Endodermal cell (in vitro differentiated cells): Measurements from ENCODE around the gene SORCS1. TPM values are rescaled to one million over a fixed set of nuclear protein-coding genes. Genes with fewer than 3 reads are reported as not detected.

Source experiments
- DNase-seq: peaks from one replicate; pipeline ENCODE4 v3.0.0-alpha.2; 2017
- H3K27ac ChIP-seq: 2 replicates; pipeline ENCODE4 v1.5.1; 2013; ENCODE audit warnings: mild to moderate bottlenecking, low read depth, low read length, moderate library complexity
- H3K27me3 ChIP-seq: 2 replicates; pipeline ENCODE4 v1.6.1; 2013; ENCODE audit warnings: mild to moderate bottlenecking, low read length, moderate library complexity; ENCODE audit not compliant: insufficient read depth, control insufficient read depth, poor library complexity, severe bottlenecking
- H3K36me3 ChIP-seq: 2 replicates; pipeline ENCODE4 v1.7.0; 2013; ENCODE audit warnings: mild to moderate bottlenecking, low read length, moderate library complexity; ENCODE audit not compliant: control insufficient read depth, insufficient read depth
- H3K4me1 ChIP-seq: one replicate; pipeline ENCODE4 v1.7.0; 2013; ENCODE audit warnings: low read length; ENCODE audit not compliant: control insufficient read depth, insufficient read depth
- H3K4me3 ChIP-seq: 2 replicates; pipeline ENCODE4 v1.5.1; 2013; ENCODE audit warnings: mild to moderate bottlenecking, low read length, moderate library complexity
- H3K9ac ChIP-seq: 2 replicates; pipeline ENCODE4 v1.6.1; 2013; ENCODE audit warnings: mild to moderate bottlenecking, low read length, moderate library complexity; ENCODE audit not compliant: poor library complexity, severe bottlenecking; ENCODE audit errors: extremely low read depth
- H3K9me3 ChIP-seq: 2 replicates; pipeline ENCODE4 v1.6.1; 2013; ENCODE audit warnings: mild to moderate bottlenecking, low read length, moderate library complexity; ENCODE audit not compliant: control insufficient read depth
- H3K27ac Mint-ChIP-seq: 2 replicates; pipeline ENCODE4 v1.8.0; 2020; ENCODE audit warnings: mixed read lengths
- H3K27me3 Mint-ChIP-seq: 2 replicates; pipeline ENCODE4 v1.8.0; 2021; ENCODE audit warnings: mild to moderate bottlenecking, mixed read lengths; ENCODE audit not compliant: insufficient read depth
- H3K36me3 Mint-ChIP-seq: 2 replicates; pipeline ENCODE4 v1.8.0; 2020; ENCODE audit warnings: low read depth, mixed read lengths
- H3K4me1 Mint-ChIP-seq: 2 replicates; pipeline ENCODE4 v1.8.0; 2020; ENCODE audit warnings: mixed read lengths
- H3K4me3 Mint-ChIP-seq: 2 replicates; pipeline ENCODE4 v1.8.0; 2020; ENCODE audit warnings: mild to moderate bottlenecking, moderate library complexity, mixed read lengths
- H3K9me3 Mint-ChIP-seq: 2 replicates; pipeline ENCODE4 v1.8.0; 2020; ENCODE audit warnings: mild to moderate bottlenecking, mixed read lengths
- WGBS, 2 experiments: methylation state at CpG; one replicate each; pipeline versions ENCODE4 v1.1.5 to v1.1.7; 2013; ENCODE audit warnings: missing lambda C conversion rate in 2 of 2, mixed read lengths in 1 of 2; ENCODE audit not compliant: insufficient coverage in 1 of 2, insufficient read length in 1 of 2; 5-methylcytosine and 5-hydroxymethylcytosine counted together
- total RNA-seq, 2 donors: library from RNA; stranded (reverse); fragmentation: NEBNext Ultra II Directional in 1 of 2; extraction: Animal tissue kit (Norgen Biotek cat#: 25700) in 1 of 2; gene quantifications; 2 replicates in 1 of 2; 3 replicates in 1 of 2; pipeline ENCODE4 v1.2.1, GENCODE V29; 2021
- TF ChIP-seq, protein P1 (sequence below): fragments of 200-600 bp; sonication (generic); conservative IDR thresholded peaks from 2 replicates; pipeline ENCODE4 v1.5.0; 2021; ENCODE audit warnings: antibody characterized with exemption, mild to moderate bottlenecking

SORCS1 gene
- total RNA-seq, 2 donors from 2014 or later, result 57.4 to 79.6 TPM

DNA sequence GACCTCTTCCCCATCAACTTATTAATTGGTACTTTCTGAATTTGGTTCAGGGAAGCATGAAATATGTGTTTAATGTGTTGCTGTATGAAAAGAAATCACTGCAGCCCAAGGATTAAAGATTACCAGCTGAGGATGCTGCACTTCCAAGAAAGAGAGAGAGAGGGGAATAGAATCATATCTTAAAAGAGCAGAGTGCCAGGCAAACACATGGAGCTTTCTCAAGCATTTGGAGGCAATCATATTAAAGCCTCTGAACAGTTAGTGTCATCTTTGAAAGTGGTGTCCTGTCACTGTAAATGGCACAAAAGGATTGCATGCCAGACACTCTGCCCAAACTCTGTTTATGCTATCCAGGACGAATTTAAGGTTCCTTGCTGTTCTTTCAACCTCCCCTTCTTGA lies 386.7 kb downstream of the SORCS1 start:
- Mint-ChIP-seq H3K4me3 (no peak overlapping the region), H3K4me1 (peaks cover 17% of the 10 kb centered on the region), H3K36me3 (peaks cover 4% of the 10 kb centered on the region), H3K9me3 (no peaks in the 10 kb centered on the region), H3K27ac (no peak overlapping the region), H3K27me3 (peaks cover 2% of the 10 kb centered on the region)
- Histone ChIP-seq H3K27ac (no peak overlapping the region), H3K36me3 (peaks cover 15% of the 10 kb centered on the region), H3K9me3 (no peaks in the 10 kb centered on the region), H3K27me3 (no peaks in the 10 kb centered on the region), H3K4me1 (peaks cover 6% of the 10 kb centered on the region), H3K4me3 (no peak overlapping the region), H3K9ac (no peak overlapping the region)
- no peak for DNase-seq
- WGBS, 2 experiments, result 71 to 80% methylated on average over 1 of the region's 1 CpG
- TF ChIP-seq, protein P1, sequence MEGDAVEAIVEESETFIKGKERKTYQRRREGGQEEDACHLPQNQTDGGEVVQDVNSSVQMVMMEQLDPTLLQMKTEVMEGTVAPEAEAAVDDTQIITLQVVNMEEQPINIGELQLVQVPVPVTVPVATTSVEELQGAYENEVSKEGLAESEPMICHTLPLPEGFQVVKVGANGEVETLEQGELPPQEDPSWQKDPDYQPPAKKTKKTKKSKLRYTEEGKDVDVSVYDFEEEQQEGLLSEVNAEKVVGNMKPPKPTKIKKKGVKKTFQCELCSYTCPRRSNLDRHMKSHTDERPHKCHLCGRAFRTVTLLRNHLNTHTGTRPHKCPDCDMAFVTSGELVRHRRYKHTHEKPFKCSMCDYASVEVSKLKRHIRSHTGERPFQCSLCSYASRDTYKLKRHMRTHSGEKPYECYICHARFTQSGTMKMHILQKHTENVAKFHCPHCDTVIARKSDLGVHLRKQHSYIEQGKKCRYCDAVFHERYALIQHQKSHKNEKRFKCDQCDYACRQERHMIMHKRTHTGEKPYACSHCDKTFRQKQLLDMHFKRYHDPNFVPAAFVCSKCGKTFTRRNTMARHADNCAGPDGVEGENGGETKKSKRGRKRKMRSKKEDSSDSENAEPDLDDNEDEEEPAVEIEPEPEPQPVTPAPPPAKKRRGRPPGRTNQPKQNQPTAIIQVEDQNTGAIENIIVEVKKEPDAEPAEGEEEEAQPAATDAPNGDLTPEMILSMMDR, result no peak

DNA sequence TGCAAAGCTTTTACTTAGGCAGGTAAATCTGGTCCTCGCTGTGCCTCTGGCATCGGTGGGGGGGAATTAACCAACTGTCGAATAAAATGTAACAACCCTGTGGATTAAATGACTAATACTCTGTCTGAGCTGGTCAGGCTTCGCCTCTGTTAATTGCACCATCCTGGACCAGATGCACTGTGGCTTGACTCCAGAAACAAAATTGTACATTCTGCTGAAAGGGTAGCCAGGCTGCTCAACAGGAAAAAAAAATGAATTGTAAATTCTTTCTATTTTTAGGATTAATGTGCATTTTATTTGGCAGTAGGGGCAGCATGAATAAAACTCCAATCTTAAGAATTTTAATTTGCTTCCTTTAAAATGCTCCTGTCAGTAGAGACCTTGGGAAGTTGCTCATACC lies 389.4 kb downstream of the SORCS1 start:
- Histone ChIP-seq H3K9ac (no peak overlapping the region), H3K27me3 (no peaks in the 10 kb centered on the region), H3K27ac (no peak overlapping the region), H3K36me3 (peaks cover 15% of the 10 kb centered on the region), H3K4me3 (no peak overlapping the region), H3K4me1 (no peaks in the 10 kb centered on the region), H3K9me3 (no peaks in the 10 kb centered on the region)
- Mint-ChIP-seq H3K36me3 (peaks cover 4% of the 10 kb centered on the region), H3K27me3 (peaks cover 2% of the 10 kb centered on the region), H3K4me1 (no peaks in the 10 kb centered on the region), H3K9me3 (no peaks in the 10 kb centered on the region), H3K27ac (no peak overlapping the region), H3K4me3 (no peak overlapping the region)
- 88 to 92% methylated on average over 4 of the region's 4 CpGs for WGBS, 2 experiments
- TF ChIP-seq, protein P1, result no peak
- DNase-seq, result no peak

DNA sequence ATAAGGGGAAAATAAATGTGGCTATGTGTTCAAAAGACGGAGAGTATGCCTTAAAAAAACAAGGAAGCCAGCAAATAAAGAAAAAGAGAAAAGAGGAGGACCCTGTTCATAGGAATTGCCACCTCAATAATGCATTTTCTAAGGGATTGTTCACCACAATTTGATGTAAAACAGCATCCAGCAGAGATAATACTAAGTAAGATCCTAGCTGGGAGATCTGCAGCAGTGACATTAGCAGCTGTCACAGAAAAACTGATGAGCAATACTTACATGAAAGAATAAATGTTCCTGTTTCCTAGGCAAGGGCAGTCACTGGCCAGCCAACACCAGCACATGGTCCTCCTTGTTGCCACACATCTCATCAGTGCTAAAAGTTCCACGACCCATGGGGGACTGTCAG lies 391.5 kb downstream of the SORCS1 start:
- TF ChIP-seq, protein P1, result no peak
- Histone ChIP-seq H3K36me3 (peaks cover 15% of the 10 kb centered on the region), H3K9me3 (no peaks in the 10 kb centered on the region), H3K4me1 (no peaks in the 10 kb centered on the region), H3K4me3 (no peak overlapping the region), H3K27me3 (no peaks in the 10 kb centered on the region), H3K27ac (no peak overlapping the region), H3K9ac (no peak overlapping the region)
- Mint-ChIP-seq H3K4me1 (no peaks in the 10 kb centered on the region), H3K9me3 (no peaks in the 10 kb centered on the region), H3K27ac (no peak overlapping the region), H3K27me3 (peaks cover under 1% of the 10 kb centered on the region), H3K4me3 (no peak overlapping the region), H3K36me3 (peaks cover 4% of the 10 kb centered on the region)
- 94 to 96% methylated on average over 2 of the region's 2 CpGs for WGBS, 2 experiments
- no peak for DNase-seq
